Measurements from ENCODE around the gene KLLN.
"Not testable (repeated sequence)": the region's sequence is repeated elsewhere in the genome, so short reads cannot be mapped to it uniquely, and the experiment has no call there.

KLLN gene

GRCh38 chr10:87842220-87842641 is 21.1 kb downstream of the KLLN start:
- no peak for DNase-seq (ENCODE audit: low read depth)

GRCh38 chr10:87841186-87841585 is 22.1 kb downstream of the KLLN start:
- no peak for DNase-seq (ENCODE audit: low read depth)

DNA sequence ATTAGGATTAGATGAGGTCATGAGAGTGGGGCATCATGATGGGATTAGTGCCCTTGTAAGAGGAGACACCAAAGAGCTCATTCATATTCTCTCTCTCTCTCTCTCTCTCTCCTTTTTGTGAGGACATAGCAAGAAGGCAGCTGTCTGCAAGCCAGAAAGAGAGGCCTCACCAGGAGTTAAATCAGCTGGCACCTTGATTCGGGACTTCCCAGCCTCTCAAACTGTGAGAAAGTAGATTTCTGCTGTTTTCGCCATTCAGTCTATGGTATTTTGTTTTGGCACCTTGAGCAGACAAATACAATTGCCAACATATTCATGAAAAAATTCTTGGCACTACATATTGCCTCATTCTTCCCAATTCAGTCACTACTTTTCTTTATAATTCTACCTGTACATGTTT is 24.7 kb downstream of the KLLN start:
- no peak for DNase-seq (ENCODE audit: low read depth)

GRCh38 chr10:87837445-87837844 is 25.9 kb downstream of the KLLN start:
- no peak for DNase-seq (ENCODE audit: low read depth)

DNA sequence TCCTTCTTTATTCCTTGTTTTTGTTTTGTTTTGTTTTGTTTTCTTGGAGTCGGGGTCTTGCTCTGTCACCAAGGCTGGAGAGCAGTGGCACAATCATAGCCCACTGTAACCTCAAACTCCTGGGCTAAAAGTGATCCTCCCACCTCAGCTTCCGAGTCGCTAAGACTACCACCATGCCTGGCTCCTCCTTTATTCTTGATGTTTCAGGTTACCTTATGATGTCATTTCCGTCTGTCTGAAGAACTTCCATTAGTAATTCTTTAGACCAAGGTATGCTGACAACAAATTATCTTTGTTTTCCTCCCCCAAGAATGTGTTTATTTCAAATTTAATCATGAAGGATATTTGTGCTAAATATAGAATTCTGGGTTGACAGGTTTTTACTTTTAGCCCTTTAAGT is 27.2 kb downstream of the KLLN start:
- DNase-seq (ENCODE audit: low read depth) = no peak

DNA sequence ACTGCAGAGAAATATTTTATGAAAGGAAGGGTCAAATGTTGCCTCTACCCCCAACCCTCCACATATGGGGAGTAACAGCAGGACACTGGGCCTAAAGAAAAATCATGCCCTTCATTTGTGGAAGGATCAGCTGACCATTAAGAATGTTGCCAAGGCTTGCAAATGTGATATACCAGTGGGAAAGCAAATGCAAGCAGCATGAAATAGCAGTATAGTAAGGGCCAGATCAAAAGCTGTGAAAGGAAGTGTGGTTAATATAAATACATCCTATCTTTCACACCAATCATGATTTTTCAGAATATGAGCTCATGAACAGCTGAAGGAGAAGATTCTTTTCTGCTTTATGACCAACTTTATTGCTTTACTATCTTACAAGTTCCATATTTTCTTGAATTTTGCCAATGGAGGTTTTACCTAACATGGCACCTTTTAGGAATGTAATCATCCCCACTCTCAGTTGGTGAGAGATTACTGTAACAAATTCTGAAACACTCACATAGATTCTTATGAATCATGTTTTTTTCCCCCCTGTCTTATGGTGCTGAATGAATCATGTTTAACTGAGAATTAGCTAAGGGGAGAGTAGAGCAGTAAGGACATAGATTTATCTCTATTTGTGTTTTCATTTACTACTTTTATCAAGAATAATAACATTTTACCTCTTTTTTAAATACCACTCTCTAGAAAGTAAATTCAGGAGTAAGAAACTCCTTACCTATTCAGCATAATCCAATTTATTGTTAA is 33.2 kb downstream of the KLLN start:
- DNase-seq (ENCODE audit: low read depth) = no peak

DNA sequence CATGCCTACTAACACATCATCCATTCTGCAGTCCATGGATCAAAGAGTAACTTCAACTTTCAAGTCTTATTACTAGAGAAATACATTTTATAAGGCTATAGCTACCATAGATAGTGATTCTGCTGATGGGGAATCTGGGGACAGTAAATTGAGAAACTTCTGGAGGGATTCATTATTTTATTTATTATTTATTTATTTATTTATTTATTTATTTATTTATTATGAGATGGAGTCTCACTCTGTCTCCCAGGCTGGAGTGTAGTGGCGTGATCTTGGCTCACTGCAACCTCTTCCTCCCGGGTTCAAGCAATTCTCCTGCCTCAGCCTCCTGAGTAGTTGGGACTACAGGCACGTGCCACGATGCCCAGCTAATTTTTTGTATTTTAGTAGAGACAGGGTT is 34.3 kb downstream of the KLLN start:
- DNase-seq (ENCODE audit: low read depth) = not testable (repeated sequence)

- DNase-seq (ENCODE audit: low read depth) = no peak
These were observed 35.7 kb downstream of the KLLN start for GRCh38 chr10:87827681-87828080.

- DNase-seq (ENCODE audit: low read depth) = no peak
These were observed 36.7 kb downstream of the KLLN start for GRCh38 chr10:87826653-87827052.

- DNase-seq (ENCODE audit: low read depth) = no peak
These were observed 44.1 kb downstream of the KLLN start for GRCh38 chr10:87819289-87819585.

GRCh38 chr10:87818505-87819288 is 44.6 kb downstream of the KLLN start:
- DNase-seq (ENCODE audit: low read depth) = peak; percentile 55

- peak; percentile 81 for DNase-seq (ENCODE audit: low read depth)
These were observed 45.5 kb downstream of the KLLN start, which contains the start of gene ATAD1 for GRCh38 chr10:87817609-87818504. ATAD1 (minus strand) TSS chr10:87818226; CDS start chr10:87814599, 3,627 bp downstream.

DNA sequence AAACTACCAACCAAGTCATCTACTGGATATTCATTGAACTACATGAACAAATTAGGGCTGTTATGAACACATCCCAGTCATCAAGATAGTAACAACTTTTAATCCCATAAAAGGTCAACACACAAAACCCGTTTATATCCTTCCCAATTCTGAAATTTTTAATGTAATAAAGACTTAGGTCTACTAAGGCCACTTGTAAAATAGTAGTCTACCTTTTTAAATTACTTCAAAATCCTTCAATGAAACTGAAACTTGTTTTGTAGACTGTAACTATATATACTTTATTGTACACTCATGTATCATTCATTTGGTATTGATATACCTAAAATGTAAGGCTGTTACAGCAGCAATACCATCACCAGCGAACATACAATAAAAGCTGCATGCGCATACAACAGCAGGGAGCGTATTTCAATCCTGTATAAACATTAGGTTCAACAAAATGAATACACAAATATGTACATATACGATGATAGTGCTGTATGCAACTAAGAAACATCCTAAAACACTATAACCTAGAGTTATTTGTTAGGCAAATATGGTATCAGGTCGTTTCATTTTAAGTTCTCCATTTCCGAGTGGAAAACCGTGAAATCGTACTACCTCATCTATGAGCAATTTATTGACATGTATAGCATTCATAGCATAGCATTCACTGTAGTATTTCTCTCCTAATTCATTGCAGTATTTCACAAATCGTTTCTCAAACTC is 46.3 kb downstream of the KLLN start:
- DNase-seq (ENCODE audit: low read depth) = no peak

- DNase-seq (ENCODE audit: low read depth) = no peak
These were observed 47.0 kb downstream of the KLLN start for GRCh38 chr10:87816163-87816897.
